NB4 (cell line): ENCODE results near the gene UBLCP1.
"Not testable (repeated sequence)": the region's sequence is repeated elsewhere in the genome, so short reads cannot be mapped to it uniquely, and the experiment has no call there.

Source experiments
- DNase-seq: peaks from one replicate; pipeline ENCODE4 v3.0.0; 2010; ENCODE audit warnings: low read depth
- H3K4me3 ChIP-seq: one replicate; pipeline ENCODE4 v1.5.1; 2011; ENCODE audit warnings: mild to moderate bottlenecking, low read depth, low read length, moderate library complexity
- CTCF ChIP-seq: IDR thresholded peaks from one replicate; pipeline ENCODE4 v1.5.1; 2012; ENCODE audit warnings: low read depth, low read length
- MAX ChIP-seq: IDR thresholded peaks from 2 replicates; pipeline ENCODE4 v1.6.1; 2011; ENCODE audit warnings: low read depth, low read length
- MYC ChIP-seq: IDR thresholded peaks from 2 replicates; pipeline ENCODE4 v1.6.1; 2011; ENCODE audit warnings: low read depth, low read length
- POLR2A ChIP-seq: IDR thresholded peaks from 2 replicates; pipeline ENCODE4 v1.6.1; 2011; ENCODE audit warnings: mild to moderate bottlenecking; ENCODE audit not compliant: insufficient read length; ENCODE audit errors: extremely low read depth

UBLCP1 gene

GRCh38 chr5:159218595-159219023 lies 44.5 kb upstream of the UBLCP1 start:
- H3K4me3 ChIP-seq: no peak overlapping the region
- no peak for DNase-seq
- TF ChIP-seq POLR2A: no peak
- no peak for TF ChIP-seq CTCF
- no peak for TF ChIP-seq MYC
- TF ChIP-seq MAX: no peak

- no peak for DNase-seq
- TF ChIP-seq MYC (no peak), MAX (no peak), CTCF (no peak), POLR2A (no peak)
- no peak overlapping the region for H3K4me3 ChIP-seq
These were observed 42.9 kb upstream of the UBLCP1 start for GRCh38 chr5:159220206-159220605.

- no peak for DNase-seq
- H3K4me3 ChIP-seq: no peak overlapping the region
- TF ChIP-seq POLR2A (no peak), MAX (no peak), CTCF (no peak), MYC (no peak)
These were observed 39.6 kb upstream of the UBLCP1 start for GRCh38 chr5:159223469-159223868.

GRCh38 chr5:159224471-159224870 lies 38.6 kb upstream of the UBLCP1 start:
- TF ChIP-seq MAX (no peak), POLR2A (no peak), MYC (no peak), CTCF (no peak)
- DNase-seq: no peak
- H3K4me3 ChIP-seq: no peak overlapping the region

- TF ChIP-seq MYC (no peak), POLR2A (no peak), CTCF (no peak), MAX (no peak)
- no peak overlapping the region for H3K4me3 ChIP-seq
- no peak for DNase-seq
These were observed 36.6 kb upstream of the UBLCP1 start for GRCh38 chr5:159226451-159226850.

GRCh38 chr5:159227452-159227851 lies 35.6 kb upstream of the UBLCP1 start:
- no peak for DNase-seq
- no peak overlapping the region for H3K4me3 ChIP-seq

GRCh38 chr5:159228097-159228496 lies 35.0 kb upstream of the UBLCP1 start:
- DNase-seq, H3K4me3 ChIP-seq: not testable (repeated sequence)

More at GRCh38 chr5:159227452-159227851, 35.6 kb upstream of the UBLCP1 start:
- TF ChIP-seq MAX: no peak
